Keratinocyte (primary cell): ENCODE data around the gene FEZF1. TPM values are rescaled to one million over a fixed set of nuclear protein-coding genes. Genes with fewer than 3 reads are reported as not detected.
A peak's percentile ranks its signal among the peaks of the same experiment; 100 is the strongest.

ENCODE experiments used
- DNase-seq: peaks from one replicate; pipeline ENCODE4 v3.0.0-alpha.2; 2011; ENCODE audit warnings: low read depth, missing footprints, low spot score
- FAIRE-seq: peaks from 2 replicates; lab custom pipeline; 2011; peaks lifted over from hg19 to GRCh38; lab: Jason Lieb, UNC
- H2AFZ ChIP-seq: 2 replicates; pipeline ENCODE4 v1.6.0; 2012; ENCODE audit warnings: low read length, control low read depth, inconsistent platforms; ENCODE audit not compliant: control insufficient read depth
- H3K27ac ChIP-seq: 2 replicates; pipeline ENCODE4 v1.5.1; 2011; ENCODE audit warnings: low read length; ENCODE audit not compliant: control insufficient read depth, insufficient read depth
- H3K27me3 ChIP-seq: 3 replicates; pipeline ENCODE4 v1.6.0; 2011; ENCODE audit warnings: low read length; ENCODE audit not compliant: control insufficient read depth, insufficient read depth; ENCODE audit errors: extremely low read depth
- H3K36me3 ChIP-seq, 2 experiments: 2 replicates in 1 of 2; 3 replicates in 1 of 2; pipeline ENCODE4 v1.5.1; 2011; ENCODE audit warnings: low read length in 2 of 2, mild to moderate bottlenecking in 1 of 2; ENCODE audit not compliant: control insufficient read depth in 2 of 2, insufficient read depth in 2 of 2; ENCODE audit errors: extremely low read depth in 1 of 2
- H3K4me1 ChIP-seq: 3 replicates; pipeline ENCODE4 v1.5.1; 2011; ENCODE audit warnings: low read length; ENCODE audit not compliant: control insufficient read depth, insufficient read depth; ENCODE audit errors: extremely low read depth
- H3K4me2 ChIP-seq: 3 replicates; pipeline ENCODE4 v1.6.0; 2011; ENCODE audit warnings: low read depth, low read length; ENCODE audit not compliant: control insufficient read depth, insufficient read depth; ENCODE audit errors: extremely low read depth
- H3K4me3 ChIP-seq, 3 experiments: fragments of 200-600 bp in 1 of 3; sonication (generic) in 1 of 3; 2 replicates in 2 of 3; 3 replicates in 1 of 3; pipeline ENCODE4 v1.5.1; 2011 to 2016; ENCODE audit warnings: low read length in 3 of 3, mild to moderate bottlenecking in 3 of 3, control low read depth in 2 of 3, inconsistent platforms in 1 of 3, low read depth in 1 of 3, mixed read lengths in 1 of 3, mixed run types in 1 of 3, moderate library complexity in 1 of 3; ENCODE audit not compliant: control insufficient read depth in 2 of 3, insufficient read depth in 2 of 3; ENCODE audit errors: extremely low read depth in 1 of 3
- H3K79me2 ChIP-seq: 2 replicates; pipeline ENCODE4 v1.6.0; 2012; ENCODE audit warnings: low read length; ENCODE audit not compliant: control insufficient read depth, insufficient read depth
- H3K9ac ChIP-seq: 3 replicates; pipeline ENCODE4 v1.6.0; 2011; ENCODE audit warnings: low read length; ENCODE audit not compliant: control insufficient read depth, insufficient read depth; ENCODE audit errors: extremely low read depth
- H3K9me1 ChIP-seq: 3 replicates; pipeline ENCODE4 v1.6.0; 2011; ENCODE audit warnings: low read length; ENCODE audit not compliant: control insufficient read depth, insufficient read depth; ENCODE audit errors: extremely low read depth
- H3K9me3 ChIP-seq: 2 replicates; pipeline ENCODE4 v1.5.1; 2012; ENCODE audit warnings: low read depth, low read length; ENCODE audit not compliant: control insufficient read depth
- H4K20me1 ChIP-seq: 3 replicates; pipeline ENCODE4 v1.6.0; 2011; ENCODE audit warnings: low read length; ENCODE audit not compliant: control insufficient read depth, insufficient read depth; ENCODE audit errors: extremely low read depth
- CTCF ChIP-seq, 3 experiments: IDR thresholded peaks in 1 of 3; conservative IDR thresholded peaks in 1 of 3; optimal IDR thresholded peaks in 1 of 3; 2 replicates in 2 of 3; 3 replicates in 1 of 3; pipeline versions ENCODE3 to v1.5.1; 2011; ENCODE audit warnings: low read length in 3 of 3, mild to moderate bottlenecking in 3 of 3, moderate library complexity in 2 of 3, control low read depth in 1 of 3, inconsistent platforms in 1 of 3; ENCODE audit not compliant: insufficient read depth in 2 of 3; ENCODE audit errors: extremely low read depth in 1 of 3
- EZH2 ChIP-seq: IDR thresholded peaks from one replicate; pipeline ENCODE4 v1.6.1; 2012; ENCODE audit warnings: inconsistent platforms, mild to moderate bottlenecking, low read length, moderate library complexity
- dilution Hi-C: fragments of 300-500 bp; cut with MboI; formaldehyde crosslinking; loops from one replicate; pipeline ENCODE4 v1.7.0; 2020; ENCODE audit warnings: low sequenced_read_pairs; ENCODE audit not compliant: extremely low pct_ligation_motif_present
- polyA plus RNA-seq, 5 experiments: library from polyadenylated mRNA; depleted of rRNA in 3 of 5; stranded (reverse) in 3 of 5; stranded (forward) in 1 of 5; unstranded in 1 of 5; fragments of >200 nt; gene quantifications; 1 replicate in 1 of 5; 2 replicates in 3 of 5; 3 replicates in 1 of 5; pipeline versions ENCODE4 v1.2.1 to v1.2.3, GENCODE V29; 2011 to 2012; ENCODE audit warnings: missing spikeins in 2 of 5, low read depth in 1 of 5, low replicate concordance in 1 of 5

Gene FEZF1
- polyA plus RNA-seq, 1 donor (not counting 4 experiments of a cell fraction or from before 2014, with no cell fraction given): not detected

- Histone ChIP-seq H3K4me2 (peak overlapping the region; percentile 10), H3K36me3 (no peaks in the 10 kb centered on the region)
These were observed 1.1 kb upstream of the FEZF1 start for GRCh38 chr7:122305475-122306319.

GRCh38 chr7:122304996-122305421 is 459 bp upstream of the FEZF1 start:
- no peak for DNase-seq
- Histone ChIP-seq H3K27ac (no peak overlapping the region), H4K20me1 (no peaks in the 10 kb centered on the region), H3K36me3 (no peaks in the 10 kb centered on the region), H3K4me3 (no peak overlapping the region), H2AFZ (no peak overlapping the region), H3K27me3 (peaks cover 94% of the 10 kb centered on the region), H3K9ac (no peak overlapping the region), H3K9me1 (no peaks in the 10 kb centered on the region), H3K9me3 (peaks cover 6% of the 10 kb centered on the region), H3K79me2 (no peaks in the 10 kb centered on the region), H3K4me2 (peak overlapping the region; percentile 10), H3K4me1 (no peaks in the 10 kb centered on the region)
- no peak for FAIRE-seq
- dilution Hi-C loops: no loop called here
- no peak for TF ChIP-seq CTCF (optimal IDR thresholded peaks at IDR 0.05 in 1 of 3, IDR thresholded peaks at IDR 0.05 in 1 of 3, conservative IDR thresholded peaks at IDR 0.05 in 1 of 3; ENCODE audit: extremely low read depth in 1 of 3, insufficient read depth in 2 of 3, low read length in 3 of 3)
- TF ChIP-seq EZH2: no peak

More at GRCh38 chr7:122305475-122306319, 1.1 kb upstream of the FEZF1 start:
- Histone ChIP-seq H3K9me3 (peaks cover 6% of the 10 kb centered on the region), H4K20me1 (no peaks in the 10 kb centered on the region), H3K4me3 (no peak overlapping the region), H3K9me1 (no peaks in the 10 kb centered on the region), H3K27me3 (peaks cover 94% of the 10 kb centered on the region), H3K27ac (no peak overlapping the region), H3K79me2 (no peaks in the 10 kb centered on the region), H3K4me1 (no peaks in the 10 kb centered on the region), H2AFZ (no peak overlapping the region), H3K9ac (no peak overlapping the region)
- DNase-seq (no peak), FAIRE-seq (no peak)
- dilution Hi-C loops: no loop called here
- peak; percentile 91 for TF ChIP-seq EZH2
- TF ChIP-seq CTCF (optimal IDR thresholded peaks at IDR 0.05 in 1 of 3, IDR thresholded peaks at IDR 0.05 in 1 of 3, conservative IDR thresholded peaks at IDR 0.05 in 1 of 3; ENCODE audit: extremely low read depth in 1 of 3, insufficient read depth in 2 of 3, low read length in 3 of 3): no peak
